Measurements from ENCODE around the gene OPRM1. TPM values are rescaled to one million over a fixed set of nuclear protein-coding genes. Genes with fewer than 3 reads are reported as not detected.

OPRM1 gene
- total and polyA plus RNA-seq, 2 donors (not counting 1 experiment from before 2014, with no cell fraction given) = not detected

GRCh38 chr6:154095571-154095970, 56.5 kb downstream of the OPRM1 start:
- H3K9ac ChIP-seq (ENCODE audit: low read length) = no peak overlapping the region
- peaks cover 0 to 2% (median 0%) of the 10 kb centered on the region in 3 donors for H3K9me3 ChIP-seq (ENCODE audit: control extremely low read depth in 1 of 3, control insufficient read depth in 2 of 3, insufficient read depth in 1 of 3, low read length in 2 of 3)
- DNase-seq = no peak
- intact Hi-C loops (cut with micrococcal nuclease) = no loop called here
- H3K4me1 Mint-ChIP-seq = no peaks in the 10 kb centered on the region
- H2AFZ ChIP-seq (ENCODE audit: insufficient read depth, low read depth, low read length, poor library complexity, severe bottlenecking) = no peak overlapping the region
- H3K27ac ChIP-seq (ENCODE audit: low read length in 2 of 2) = no peak overlapping the region
- H3K27me3 Mint-ChIP-seq = no peaks in the 10 kb centered on the region
- no peak overlapping the region for H3K27ac Mint-ChIP-seq
- H3K4me2 ChIP-seq (replicated peaks; ENCODE audit: low read depth, low read length, poor library complexity, severe bottlenecking) = no peak overlapping the region
- no peak overlapping the region for H3K4me3 Mint-ChIP-seq
- no peaks in the 10 kb centered on the region for H3K4me1 ChIP-seq (ENCODE audit: control insufficient read depth in 2 of 2, insufficient read depth in 2 of 2, low read length in 2 of 2)
- CTCF ChIA-PET = no interaction called here
- no peak for ATAC-seq (ENCODE audit: low read depth)
- H4K20me1 ChIP-seq (ENCODE audit: control insufficient read depth, insufficient read depth, low read length, poor library complexity, severe bottlenecking) = no peaks in the 10 kb centered on the region
- no peaks in the 10 kb centered on the region for H3K9me3 Mint-ChIP-seq (ENCODE audit: insufficient read depth)
- TF ChIP-seq EZH2 (IDR thresholded peaks at IDR 0.05; ENCODE audit: borderline replicate concordance, insufficient read depth, low read depth, low read length, poor library complexity, severe bottlenecking) (no peak), CTCF (IDR thresholded peaks at IDR 0.05) (no peak)
- H3K4me3 ChIP-seq (ENCODE audit: control extremely low read depth in 1 of 5, extremely low read depth in 1 of 5, insufficient read depth in 1 of 5, low read depth in 2 of 5, low read length in 4 of 5) = no peak overlapping the region
- 95% methylated on average over 2 of the region's 5 CpGs for WGBS (ENCODE audit: insufficient coverage)
- peaks cover 0 to 4% (median 0%) of the 10 kb centered on the region in 4 experiments for H3K27me3 ChIP-seq (replicated peaks in 1 of 4; ENCODE audit: control extremely low read depth in 1 of 4, control insufficient read depth in 3 of 4, insufficient read depth in 4 of 4, low read length in 3 of 4)
- H3K36me3 ChIP-seq (replicated peaks in 1 of 2; ENCODE audit: control extremely low read depth in 1 of 2, control insufficient read depth in 1 of 2, extremely low read depth in 1 of 2, insufficient read depth in 2 of 2, low read length in 1 of 2) = no peaks in the 10 kb centered on the region
- POLR2A ChIA-PET = no interaction called here
- no peaks in the 10 kb centered on the region for H3K79me2 ChIP-seq (ENCODE audit: control insufficient read depth, insufficient read depth, low read length)

- Histone ChIP-seq H3K36me3 (replicated peaks in 1 of 2; ENCODE audit: control extremely low read depth in 1 of 2, control insufficient read depth in 1 of 2, extremely low read depth in 1 of 2, insufficient read depth in 2 of 2, low read length in 1 of 2) (no peaks in the 10 kb centered on the region), H3K79me2 (ENCODE audit: control insufficient read depth, insufficient read depth, low read length) (no peaks in the 10 kb centered on the region), H3K27me3 (replicated peaks in 1 of 4; ENCODE audit: control extremely low read depth in 1 of 4, control insufficient read depth in 3 of 4, insufficient read depth in 4 of 4, low read length in 3 of 4) (peaks cover 0 to 4% (median 0%) of the 10 kb centered on the region in 4 experiments), H3K27ac (ENCODE audit: low read length in 2 of 2) (no peak overlapping the region), H4K20me1 (ENCODE audit: control insufficient read depth, insufficient read depth, low read length, poor library complexity, severe bottlenecking) (no peaks in the 10 kb centered on the region), H3K9ac (ENCODE audit: low read length) (no peak overlapping the region), H3K9me3 (ENCODE audit: control extremely low read depth in 1 of 3, control insufficient read depth in 2 of 3, insufficient read depth in 1 of 3, low read length in 2 of 3) (peaks cover 0 to 2% (median 0%) of the 10 kb centered on the region in 3 donors), H2AFZ (ENCODE audit: insufficient read depth, low read depth, low read length, poor library complexity, severe bottlenecking) (no peak overlapping the region), H3K4me1 (ENCODE audit: control insufficient read depth in 2 of 2, insufficient read depth in 2 of 2, low read length in 2 of 2) (no peaks in the 10 kb centered on the region), H3K4me2 (replicated peaks; ENCODE audit: low read depth, low read length, poor library complexity, severe bottlenecking) (no peak overlapping the region), H3K4me3 (ENCODE audit: control extremely low read depth in 1 of 5, extremely low read depth in 1 of 5, insufficient read depth in 1 of 5, low read depth in 2 of 5, low read length in 4 of 5) (no peak overlapping the region)
- DNase-seq (no peak), ATAC-seq (ENCODE audit: low read depth) (no peak)
- TF ChIP-seq CTCF (IDR thresholded peaks at IDR 0.05) (no peak), EZH2 (IDR thresholded peaks at IDR 0.05; ENCODE audit: borderline replicate concordance, insufficient read depth, low read depth, low read length, poor library complexity, severe bottlenecking) (no peak)
- intact Hi-C loops (cut with micrococcal nuclease) = no loop called here
- H3K4me1 Mint-ChIP-seq = no peaks in the 10 kb centered on the region
- peaks cover 2% of the 10 kb centered on the region for H3K27me3 Mint-ChIP-seq
- no peak overlapping the region for H3K27ac Mint-ChIP-seq
- CTCF ChIA-PET = no interaction called here
- H3K4me3 Mint-ChIP-seq = no peak overlapping the region
- no peaks in the 10 kb centered on the region for H3K9me3 Mint-ChIP-seq (ENCODE audit: insufficient read depth)
- 95% methylated on average over 4 of the region's 7 CpGs for WGBS (ENCODE audit: insufficient coverage)
- POLR2A ChIA-PET = no interaction called here
Measured at GRCh38 chr6:154096316-154096715, 57.3 kb downstream of the OPRM1 start.
